ENCODE results near the gene TTC12. TPM values are rescaled to one million over a fixed set of nuclear protein-coding genes. Genes with fewer than 3 reads are reported as not detected.

The TTC12 gene
- total and polyA plus RNA-seq, 12 donors, result 5.6 to 26.9 (median 16.5) TPM

- H3K4me3 ChIP-seq, result no peak overlapping the region
- DNase-seq, result no peak
- H3K36me3 ChIP-seq (replicated peaks in 1 of 2), result no peaks in the 10 kb centered on the region
- TF ChIP-seq, protein P1, sequence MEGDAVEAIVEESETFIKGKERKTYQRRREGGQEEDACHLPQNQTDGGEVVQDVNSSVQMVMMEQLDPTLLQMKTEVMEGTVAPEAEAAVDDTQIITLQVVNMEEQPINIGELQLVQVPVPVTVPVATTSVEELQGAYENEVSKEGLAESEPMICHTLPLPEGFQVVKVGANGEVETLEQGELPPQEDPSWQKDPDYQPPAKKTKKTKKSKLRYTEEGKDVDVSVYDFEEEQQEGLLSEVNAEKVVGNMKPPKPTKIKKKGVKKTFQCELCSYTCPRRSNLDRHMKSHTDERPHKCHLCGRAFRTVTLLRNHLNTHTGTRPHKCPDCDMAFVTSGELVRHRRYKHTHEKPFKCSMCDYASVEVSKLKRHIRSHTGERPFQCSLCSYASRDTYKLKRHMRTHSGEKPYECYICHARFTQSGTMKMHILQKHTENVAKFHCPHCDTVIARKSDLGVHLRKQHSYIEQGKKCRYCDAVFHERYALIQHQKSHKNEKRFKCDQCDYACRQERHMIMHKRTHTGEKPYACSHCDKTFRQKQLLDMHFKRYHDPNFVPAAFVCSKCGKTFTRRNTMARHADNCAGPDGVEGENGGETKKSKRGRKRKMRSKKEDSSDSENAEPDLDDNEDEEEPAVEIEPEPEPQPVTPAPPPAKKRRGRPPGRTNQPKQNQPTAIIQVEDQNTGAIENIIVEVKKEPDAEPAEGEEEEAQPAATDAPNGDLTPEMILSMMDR (IDR thresholded peaks at IDR 0.05), result no peak
- TF ChIP-seq POLR2A (IDR thresholded peaks at IDR 0.05), result no peak
- H3K27me3 ChIP-seq, result no peaks in the 10 kb centered on the region
- no peaks in the 10 kb centered on the region for H3K9me3 ChIP-seq (replicated peaks in 1 of 3)
- no peaks in the 10 kb centered on the region for H3K4me1 ChIP-seq (replicated peaks in 1 of 2)
- H3K27ac ChIP-seq, result no peak overlapping the region
- WGBS, 4 donors, result 77 to 100% (median 95%) methylated on average over 2 to 7 of the region's 7 CpGs
- intact Hi-C loops (cut with DNase I), result no loop called here
Measured at GRCh38 chr11:113397212-113397611, 82.8 kb downstream of the TTC12 start.

DNA sequence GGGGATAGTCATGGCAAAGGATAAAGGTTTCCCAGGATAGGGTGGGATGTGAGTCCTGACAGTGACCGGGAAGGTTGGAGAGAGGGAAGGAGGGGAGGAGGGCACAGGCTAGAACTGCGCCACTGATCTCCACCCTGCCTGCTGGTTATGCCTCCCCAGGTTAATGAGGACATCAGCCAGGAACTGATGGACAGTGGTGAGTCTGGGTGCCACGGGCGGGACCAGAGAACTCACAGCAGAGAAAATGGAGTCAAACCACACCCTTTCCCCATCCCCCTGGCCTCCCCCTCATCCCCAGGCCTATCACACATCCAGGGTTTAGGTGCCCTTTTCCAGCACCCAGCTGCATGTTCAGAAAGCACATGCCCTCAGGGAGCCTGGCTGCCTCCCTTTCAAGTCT lies 83.4 kb downstream of the TTC12 start:
- WGBS, 4 donors, result 93 to 97% (median 96%) methylated on average over 2 to 4 of the region's 4 CpGs
- intact Hi-C loops (cut with DNase I), result no loop called here
- no peak overlapping the region for H3K4me3 ChIP-seq
- no peak for DNase-seq
- H3K9me3 ChIP-seq (replicated peaks in 1 of 3), result no peaks in the 10 kb centered on the region
- no peak for TF ChIP-seq POLR2A (IDR thresholded peaks at IDR 0.05)
- H3K27ac ChIP-seq, result no peak overlapping the region
- H3K4me1 ChIP-seq (replicated peaks in 1 of 2), result no peaks in the 10 kb centered on the region
- no peaks in the 10 kb centered on the region for H3K27me3 ChIP-seq
- H3K36me3 ChIP-seq (replicated peaks in 1 of 2), result no peaks in the 10 kb centered on the region

GRCh38 chr11:113398669-113399430 lies 84.5 kb downstream of the TTC12 start:
- TF ChIP-seq, protein P1 (IDR thresholded peaks at IDR 0.05), result no peak
- TF ChIP-seq POLR2A (IDR thresholded peaks at IDR 0.05), result no peak
- no peak overlapping the region for H3K4me3 ChIP-seq
- no peak overlapping the region for H3K27ac ChIP-seq
- intact Hi-C loops (cut with DNase I), result no loop called here
- no peaks in the 10 kb centered on the region for H3K4me1 ChIP-seq (replicated peaks in 1 of 2)
- no peak for DNase-seq
- H3K9me3 ChIP-seq (replicated peaks in 1 of 3), result no peaks in the 10 kb centered on the region
- WGBS, 4 donors, result 84 to 91% (median 89%) methylated on average over 19 to 24 of the region's 24 CpGs
- no peaks in the 10 kb centered on the region for H3K36me3 ChIP-seq (replicated peaks in 1 of 2)
- H3K27me3 ChIP-seq, result no peaks in the 10 kb centered on the region

DNA sequence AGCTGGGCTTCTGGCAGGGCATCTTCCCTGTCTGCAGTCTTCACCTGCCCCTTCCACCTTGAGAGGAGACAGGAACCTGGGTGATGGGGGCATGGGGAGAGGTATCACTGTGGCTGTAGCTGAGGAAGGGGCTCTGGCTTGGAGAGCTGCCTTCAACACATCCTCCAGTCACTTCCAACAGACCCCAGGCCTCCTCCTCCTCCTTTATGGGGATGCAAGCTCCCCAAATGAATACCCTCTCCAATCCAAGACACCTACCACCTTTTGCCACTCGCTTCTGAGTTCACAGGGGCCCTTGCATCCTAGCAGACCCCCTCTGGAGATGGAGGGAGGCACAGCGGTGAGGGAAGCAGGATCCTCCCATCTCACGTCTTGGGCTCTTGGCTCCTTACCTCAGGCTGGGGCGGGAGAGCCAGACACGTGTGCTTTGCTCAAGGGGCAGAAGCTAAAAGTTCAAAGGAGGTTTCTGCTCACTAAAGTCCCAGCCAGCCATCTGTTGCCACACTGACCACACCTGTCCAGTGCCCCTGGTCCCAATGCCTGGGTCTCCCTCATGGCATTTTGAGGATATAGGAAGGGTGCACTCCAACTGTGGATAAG lies 86.3 kb downstream of the TTC12 start:
- no peaks in the 10 kb centered on the region for H3K4me1 ChIP-seq (replicated peaks in 1 of 2)
- H3K4me3 ChIP-seq, result no peak overlapping the region
- H3K27ac ChIP-seq, result no peak overlapping the region
- DNase-seq, result no peak
- no peaks in the 10 kb centered on the region for H3K27me3 ChIP-seq
- H3K9me3 ChIP-seq (replicated peaks in 1 of 3), result no peaks in the 10 kb centered on the region
- 65 to 78% (median 70%) methylated on average over 5 of the region's 5 CpGs for WGBS, 4 donors
- H3K36me3 ChIP-seq (replicated peaks in 1 of 2), result no peaks in the 10 kb centered on the region
- intact Hi-C loops (cut with DNase I), result no loop called here
- no peak for TF ChIP-seq POLR2A (IDR thresholded peaks at IDR 0.05)
- TF ChIP-seq, protein P1 (IDR thresholded peaks at IDR 0.05), result no peak

All from adrenal gland (tissue), 12 donors.